NB4 (cell line): ENCODE measurements around the gene CPT1B.

Source experiments
- CTCF ChIP-seq: IDR thresholded peaks from one replicate; pipeline ENCODE4 v1.5.1; 2012; ENCODE audit warnings: low read depth, low read length
- POLR2A ChIP-seq: IDR thresholded peaks from 2 replicates; pipeline ENCODE4 v1.6.1; 2011; ENCODE audit warnings: mild to moderate bottlenecking; ENCODE audit not compliant: insufficient read length; ENCODE audit errors: extremely low read depth

- peak; percentile 72 for TF ChIP-seq CTCF
- TF ChIP-seq POLR2A = no peak
These were observed 34.0 kb downstream of the CPT1B start for GRCh38 chr22:50544078-50544745.
